ENCODE results near the gene PSRC1.

The PSRC1 gene

DNA sequence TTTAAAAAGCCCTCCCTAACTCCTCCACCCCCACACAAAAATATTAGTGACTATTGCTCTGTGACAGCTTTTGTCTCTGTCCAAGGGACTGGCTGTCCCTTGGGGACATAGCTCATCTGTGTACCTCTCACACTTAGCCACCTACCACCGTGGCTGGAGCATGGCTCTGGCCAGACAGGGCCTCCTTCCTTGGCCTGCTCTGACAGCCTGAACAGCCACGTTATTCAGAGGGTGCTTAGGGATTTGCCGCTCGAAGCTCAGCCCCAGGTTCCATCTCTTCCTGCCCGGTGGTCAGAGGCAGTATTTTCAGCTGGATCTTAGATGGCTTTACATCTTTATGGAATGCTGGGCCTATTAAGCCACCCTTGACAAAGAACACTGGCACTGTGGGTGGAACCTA, 39.7 kb downstream of the PSRC1 start:
- DNase-seq: no peak

DNA sequence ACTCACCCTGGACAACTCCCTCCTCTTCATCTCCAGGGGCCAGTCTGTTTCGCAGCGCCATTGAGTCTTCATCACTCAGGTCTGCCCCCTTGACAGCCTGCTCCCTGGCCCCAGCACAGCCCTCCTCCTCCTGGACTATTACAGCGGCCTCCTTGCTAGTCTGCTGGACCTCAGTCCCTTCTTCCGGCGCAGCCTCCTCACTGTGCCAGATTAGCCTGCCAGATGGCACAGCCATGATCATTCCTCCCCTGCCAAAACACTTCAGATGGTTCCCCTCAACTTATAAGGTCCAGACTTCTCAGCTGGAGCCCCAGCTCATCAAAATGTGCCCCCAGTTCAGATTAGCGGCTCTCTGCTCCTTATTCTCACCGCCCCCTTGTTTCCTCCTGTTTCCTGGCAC, 40.6 kb downstream of the PSRC1 start:
- no peak for DNase-seq

DNA sequence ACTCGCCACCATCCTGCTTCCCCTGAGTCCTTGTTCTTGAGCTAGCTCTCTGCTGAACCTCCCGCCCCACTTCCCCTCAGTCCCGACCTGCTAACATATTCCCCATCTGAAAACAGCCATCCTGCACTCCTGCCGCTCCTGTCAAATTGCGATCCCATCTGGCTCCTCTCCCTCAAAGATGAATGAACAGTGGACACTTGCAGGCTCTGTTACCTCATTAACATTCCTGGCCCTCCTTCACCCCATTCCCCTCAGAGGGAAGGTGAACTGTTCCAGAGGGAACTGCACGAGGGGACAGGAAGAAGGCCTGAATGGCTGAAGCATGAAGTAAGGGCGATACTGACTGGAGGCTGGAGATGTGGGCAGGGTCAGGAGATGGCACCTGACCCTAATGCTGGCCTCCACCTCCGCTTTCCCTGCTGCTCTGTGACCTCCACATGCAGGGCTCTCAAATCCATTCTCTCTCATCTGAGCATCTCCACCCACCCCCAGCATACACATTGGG, 41.1 kb downstream of the PSRC1 start:
- DNase-seq: no peak

DNA sequence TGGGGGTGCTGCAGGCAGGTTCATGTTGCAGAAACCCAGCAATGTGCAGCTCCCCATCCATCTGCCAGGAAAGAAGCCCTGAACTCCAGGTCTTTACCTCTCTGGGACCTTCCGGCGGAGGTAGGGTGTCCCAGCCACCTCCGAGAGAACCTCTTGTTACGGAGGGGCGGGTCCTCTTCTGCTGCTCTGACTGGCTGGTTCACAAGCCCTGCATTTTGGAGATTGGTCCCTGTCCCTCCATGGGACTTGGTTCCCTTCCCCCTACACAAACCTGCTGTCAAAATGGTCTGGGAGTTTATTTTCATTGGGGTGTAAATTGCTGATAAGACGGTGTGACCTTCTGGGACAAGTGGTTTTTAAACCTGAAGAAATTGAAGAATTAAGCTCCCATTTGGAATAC, 41.6 kb downstream of the PSRC1 start:
- DNase-seq: no peak

DNA sequence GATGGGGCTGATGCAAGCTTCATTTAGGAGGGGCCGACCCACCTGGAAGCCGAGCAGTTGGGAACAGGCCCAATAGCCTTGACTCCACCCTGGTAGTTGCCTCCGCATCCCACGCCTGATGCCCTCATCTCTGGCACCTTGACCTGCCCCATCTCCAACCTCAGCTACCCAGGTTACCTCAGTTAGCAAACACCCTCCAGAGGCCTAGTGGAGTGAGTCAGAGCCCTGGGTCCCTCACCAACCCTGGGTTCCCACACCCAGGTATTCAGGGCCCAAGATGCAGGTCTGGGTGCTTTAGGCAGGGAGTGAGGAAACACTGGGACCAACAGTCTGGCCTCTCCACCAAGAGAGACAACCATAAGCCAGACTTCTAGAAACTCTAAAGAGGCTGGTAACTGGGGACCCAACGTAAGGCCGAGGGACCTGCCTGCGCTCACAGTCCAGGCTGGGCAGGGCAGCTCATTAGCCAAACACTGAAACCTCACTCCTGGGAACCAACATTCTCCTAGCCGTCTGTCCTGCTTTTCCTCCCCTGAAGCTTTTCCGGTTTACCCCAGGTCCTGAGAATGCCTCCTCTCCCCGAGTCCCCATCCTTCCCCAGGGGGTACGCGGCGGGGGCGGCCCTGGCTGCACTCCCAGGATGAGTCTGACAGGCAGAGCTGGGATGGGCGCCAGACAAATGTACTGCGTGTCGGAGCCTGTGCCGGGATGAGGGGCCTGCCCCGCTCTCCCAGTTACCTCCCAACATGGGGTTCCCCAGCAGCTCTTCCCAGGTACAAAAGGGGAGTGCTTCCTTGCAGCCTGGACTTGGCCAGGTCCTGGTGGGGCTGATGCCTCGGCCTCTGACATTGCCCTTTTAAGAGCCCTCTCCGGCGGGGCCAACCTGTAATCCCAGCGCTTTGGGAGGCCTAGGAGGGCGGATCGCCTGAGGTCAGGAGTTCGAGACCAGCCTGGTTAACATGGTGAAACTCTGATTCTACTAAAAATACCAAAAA, 42.5 kb downstream of the PSRC1 start:
- peak in 2 of 3 donors; percentile 12 to 27 for DNase-seq

DNA sequence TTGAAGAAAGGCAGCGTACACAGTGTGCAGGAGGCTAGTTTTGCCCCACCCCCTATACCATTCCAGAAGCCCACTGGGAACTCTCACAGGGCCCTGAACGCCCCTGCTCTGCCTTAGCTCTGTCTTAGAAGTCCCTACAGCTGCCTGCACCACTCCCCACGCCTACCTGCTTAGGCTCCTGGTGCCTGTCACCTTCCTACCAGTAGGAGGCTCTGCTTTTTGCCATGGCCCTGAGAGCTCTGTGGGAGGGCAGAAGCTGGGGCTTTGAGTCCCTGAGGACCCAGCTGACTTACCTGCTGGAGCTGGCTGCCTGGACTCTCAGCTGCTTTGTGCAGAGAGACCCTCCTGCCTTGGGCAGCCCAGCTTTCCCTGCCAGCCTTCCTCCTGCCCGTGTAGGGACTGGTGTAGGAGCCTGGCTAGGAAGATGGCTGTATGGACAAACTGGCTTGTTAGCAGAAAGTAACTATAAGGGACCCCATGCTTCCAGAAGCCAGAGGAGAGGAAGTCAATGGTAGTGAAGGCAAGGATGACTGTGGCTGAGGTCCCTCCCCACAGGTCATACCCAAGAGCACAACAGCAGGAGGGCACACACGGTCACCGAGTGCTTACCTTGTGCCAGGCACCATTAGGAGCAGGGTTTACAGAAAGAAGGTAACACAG, 43.4 kb downstream of the PSRC1 start:
- peak in 2 of 3 donors; percentile 31 to 45 for DNase-seq

DNA sequence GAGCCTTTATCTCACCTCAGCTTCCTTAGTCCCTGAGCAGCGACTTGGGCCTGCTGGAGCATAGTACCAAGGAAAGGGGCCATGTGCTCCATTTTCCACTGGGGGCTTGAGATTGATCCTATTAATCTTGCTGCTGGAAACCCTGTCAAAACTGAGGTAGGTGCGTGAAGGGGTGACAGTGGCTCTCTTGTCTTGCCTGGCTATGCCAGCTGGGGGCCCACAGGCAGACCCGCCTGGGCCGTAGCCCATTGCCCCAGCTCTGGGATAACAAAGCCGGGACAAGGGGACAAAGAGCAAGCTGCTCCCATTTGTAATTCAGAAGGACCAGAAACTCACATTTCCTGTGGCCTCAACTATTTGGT, 43.9 kb downstream of the PSRC1 start:
- no peak for DNase-seq

DNA sequence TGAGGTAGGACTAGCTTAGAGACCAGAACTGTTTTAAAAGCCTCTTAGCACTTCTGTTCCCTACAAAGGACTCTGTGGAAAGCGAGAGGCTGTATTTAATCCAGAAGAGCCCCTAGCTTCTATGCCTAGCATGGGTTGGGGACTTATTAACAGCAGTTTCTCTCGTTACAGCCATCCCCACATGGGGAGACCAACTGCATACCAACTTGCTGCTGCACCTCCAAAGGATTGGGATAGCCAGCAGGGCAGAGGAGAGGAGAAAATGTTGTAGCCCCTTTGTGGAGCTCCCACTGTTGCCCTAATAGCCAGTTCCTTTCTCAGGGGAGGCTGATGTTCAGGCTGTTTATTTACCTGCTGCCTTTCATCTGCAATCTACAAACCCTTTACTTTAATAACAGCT, 44.6 kb downstream of the PSRC1 start:
- no peak for DNase-seq

DNA sequence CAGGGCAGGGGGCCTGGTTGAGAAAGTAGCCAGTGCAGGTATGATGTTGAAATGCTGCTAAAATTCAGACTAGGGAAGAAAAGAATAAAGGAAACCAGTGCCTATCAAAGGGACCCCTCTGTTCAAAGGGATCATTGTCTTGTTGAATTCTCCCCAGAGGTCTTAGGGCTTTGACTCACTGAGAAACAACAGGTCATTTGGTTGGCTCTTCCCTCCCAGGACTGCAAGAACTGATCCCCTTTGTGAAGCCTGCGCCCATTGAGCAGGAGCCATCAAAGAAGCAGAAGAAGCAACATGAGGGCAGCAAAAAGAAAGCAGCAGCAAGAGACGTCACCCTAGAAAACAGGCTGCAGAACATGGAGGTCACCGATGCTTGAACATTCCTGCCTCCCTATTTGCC, 45.4 kb downstream of the PSRC1 start:
- no peak for DNase-seq

DNA sequence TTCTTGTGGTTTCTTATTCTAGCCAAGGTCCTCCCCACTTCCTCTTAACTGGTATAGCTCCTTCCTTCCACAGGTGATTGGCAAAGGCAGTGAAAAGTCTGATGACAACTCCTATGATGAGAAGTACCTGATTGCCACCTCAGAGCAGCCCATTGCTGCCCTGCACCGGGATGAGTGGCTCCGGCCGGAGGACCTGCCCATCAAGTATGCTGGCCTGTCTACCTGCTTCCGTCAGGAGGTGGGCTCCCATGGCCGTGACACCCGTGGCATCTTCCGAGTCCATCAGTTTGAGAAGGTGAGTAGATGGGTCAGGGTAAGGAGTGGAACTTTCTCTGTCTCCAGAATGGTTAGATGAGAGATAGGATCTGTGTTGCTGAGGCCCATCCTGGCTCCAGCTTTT, 47.8 kb downstream of the PSRC1 start:
- no peak for DNase-seq

DNA sequence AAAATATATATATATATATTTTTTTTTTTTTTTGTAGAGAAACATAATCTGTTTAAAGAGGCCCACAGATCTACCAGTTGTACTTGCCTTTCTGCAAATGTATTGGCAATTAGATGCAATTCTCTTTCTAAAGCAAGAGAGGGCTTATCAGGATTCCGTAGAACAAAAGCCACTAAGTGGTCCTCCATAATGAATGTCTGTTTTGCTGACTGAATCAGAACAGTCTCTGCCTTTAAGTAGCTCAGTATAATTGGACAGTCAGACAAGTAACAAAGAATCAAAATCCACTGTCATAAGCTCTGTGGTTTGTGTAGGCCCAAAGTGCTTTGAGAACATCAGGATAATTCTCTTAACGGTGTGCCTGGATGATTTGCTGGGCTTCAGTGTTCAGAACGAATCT, 51.9 kb downstream of the PSRC1 start:
- DNase-seq: no peak
